ENCODE data around the gene ENTPD8. TPM values are rescaled to one million over a fixed set of nuclear protein-coding genes. Genes with fewer than 3 reads are reported as not detected.

The ENTPD8 gene
- total and polyA plus RNA-seq, 2 of the 13 experiments (the other 11 are each of a cell fraction or from before 2014, with no cell fraction given) = 0.26 to 0.44 TPM

- TF ChIP-seq KLF16 (CRISPR knock-in tag; IDR thresholded peaks at IDR 0.05) (peak in 1 of 2 experiments; percentile 60; a peak in 2 of 4 replicates), CBX5 (CRISPR knock-in tag; IDR thresholded peaks at IDR 0.05; ENCODE audit: borderline replicate concordance) (no peak), MXD4 (CRISPR knock-in tag; IDR thresholded peaks at IDR 0.05) (0 out of 2 replicates have a peak, but pooled peaks have one; percentile 47), ZNF563 (CRISPR knock-in tag; IDR thresholded peaks at IDR 0.05) (peak; percentile 24; the same call in 1 of the 2 replicates), SP1 (IDR thresholded peaks at IDR 0.05) (no peak), SP1 (CRISPR knock-in tag; IDR thresholded peaks at IDR 0.05) (peak; percentile 80), KDM5A (IDR thresholded peaks at IDR 0.05; ENCODE audit: borderline replicate concordance, low read length) (no peak), ZNF788 (CRISPR knock-in tag; IDR thresholded peaks at IDR 0.05; ENCODE audit: borderline replicate concordance) (peak; percentile 22; the same call in 1 of the 2 replicates), HMG20A (CRISPR knock-in tag; IDR thresholded peaks at IDR 0.05; ENCODE audit: borderline replicate concordance) (no peak), ZNF121 (CRISPR knock-in tag; IDR thresholded peaks at IDR 0.05) (peak; percentile 78), SP4 (CRISPR knock-in tag; IDR thresholded peaks at IDR 0.05) (peak; percentile 85), SP5 (CRISPR knock-in tag; IDR thresholded peaks at IDR 0.05; ENCODE audit: borderline replicate concordance, low read depth) (peak; percentile 96), ZNF264 (CRISPR knock-in tag; IDR thresholded peaks at IDR 0.05) (peak; percentile 57; the same call in 1 of the 2 replicates), TGIF2 (CRISPR knock-in tag; IDR thresholded peaks at IDR 0.05) (peak; percentile 82; the same call in 1 of the 2 replicates), ZNF343 (CRISPR knock-in tag; IDR thresholded peaks at IDR 0.05) (no peak), TRIM24 (CRISPR knock-in tag; IDR thresholded peaks at IDR 0.05) (no peak), HNF1B (CRISPR knock-in tag; IDR thresholded peaks at IDR 0.05) (peak; percentile 89), SP2 (CRISPR knock-in tag; IDR thresholded peaks at IDR 0.05) (0 out of 2 replicates have a peak, but pooled peaks have one; percentile 18), PITX1 (CRISPR knock-in tag; IDR thresholded peaks at IDR 0.05) (0 out of 2 replicates have a peak, but pooled peaks have one; percentile 16), PHF20 (CRISPR knock-in tag; IDR thresholded peaks at IDR 0.05) (0 out of 2 replicates have a peak, but pooled peaks have one; percentile 37), MYC (CRISPR knock-in tag; IDR thresholded peaks at IDR 0.05; ENCODE audit: borderline replicate concordance) (peak; percentile 49; the same call in 1 of the 2 replicates)
- TF ChIP-seq, protein P1, sequence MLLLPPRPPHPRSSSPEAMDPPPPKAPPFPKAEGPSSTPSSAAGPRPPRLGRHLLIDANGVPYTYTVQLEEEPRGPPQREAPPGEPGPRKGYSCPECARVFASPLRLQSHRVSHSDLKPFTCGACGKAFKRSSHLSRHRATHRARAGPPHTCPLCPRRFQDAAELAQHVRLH (CRISPR knock-in tag; IDR thresholded peaks at IDR 0.05; ENCODE audit: borderline replicate concordance, low read depth) = 0 out of 2 replicates have a peak, but pooled peaks have one; percentile 33
- TF ChIP-seq, protein P2, sequence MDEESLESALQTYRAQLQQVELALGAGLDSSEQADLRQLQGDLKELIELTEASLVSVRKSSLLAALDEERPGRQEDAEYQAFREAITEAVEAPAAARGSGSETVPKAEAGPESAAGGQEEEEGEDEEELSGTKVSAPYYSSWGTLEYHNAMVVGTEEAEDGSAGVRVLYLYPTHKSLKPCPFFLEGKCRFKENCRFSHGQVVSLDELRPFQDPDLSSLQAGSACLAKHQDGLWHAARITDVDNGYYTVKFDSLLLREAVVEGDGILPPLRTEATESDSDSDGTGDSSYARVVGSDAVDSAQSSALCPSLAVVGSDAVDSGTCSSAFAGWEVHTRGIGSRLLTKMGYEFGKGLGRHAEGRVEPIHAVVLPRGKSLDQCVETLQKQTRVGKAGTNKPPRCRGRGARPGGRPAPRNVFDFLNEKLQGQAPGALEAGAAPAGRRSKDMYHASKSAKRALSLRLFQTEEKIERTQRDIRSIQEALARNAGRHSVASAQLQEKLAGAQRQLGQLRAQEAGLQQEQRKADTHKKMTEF (CRISPR knock-in tag; IDR thresholded peaks at IDR 0.05) = peak; percentile 90
- TF ChIP-seq, protein P3, sequence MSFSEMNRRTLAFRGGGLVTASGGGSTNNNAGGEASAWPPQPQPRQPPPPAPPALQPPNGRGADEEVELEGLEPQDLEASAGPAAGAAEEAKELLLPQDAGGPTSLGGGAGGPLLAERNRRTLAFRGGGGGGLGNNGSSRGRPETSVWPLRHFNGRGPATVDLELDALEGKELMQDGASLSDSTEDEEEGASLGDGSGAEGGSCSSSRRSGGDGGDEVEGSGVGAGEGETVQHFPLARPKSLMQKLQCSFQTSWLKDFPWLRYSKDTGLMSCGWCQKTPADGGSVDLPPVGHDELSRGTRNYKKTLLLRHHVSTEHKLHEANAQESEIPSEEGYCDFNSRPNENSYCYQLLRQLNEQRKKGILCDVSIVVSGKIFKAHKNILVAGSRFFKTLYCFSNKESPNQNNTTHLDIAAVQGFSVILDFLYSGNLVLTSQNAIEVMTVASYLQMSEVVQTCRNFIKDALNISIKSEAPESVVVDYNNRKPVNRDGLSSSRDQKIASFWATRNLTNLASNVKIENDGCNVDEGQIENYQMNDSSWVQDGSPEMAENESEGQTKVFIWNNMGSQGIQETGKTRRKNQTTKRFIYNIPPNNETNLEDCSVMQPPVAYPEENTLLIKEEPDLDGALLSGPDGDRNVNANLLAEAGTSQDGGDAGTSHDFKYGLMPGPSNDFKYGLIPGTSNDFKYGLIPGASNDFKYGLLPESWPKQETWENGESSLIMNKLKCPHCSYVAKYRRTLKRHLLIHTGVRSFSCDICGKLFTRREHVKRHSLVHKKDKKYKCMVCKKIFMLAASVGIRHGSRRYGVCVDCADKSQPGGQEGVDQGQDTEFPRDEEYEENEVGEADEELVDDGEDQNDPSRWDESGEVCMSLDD (CRISPR knock-in tag; IDR thresholded peaks at IDR 0.05; ENCODE audit: borderline replicate concordance) = peak; percentile 38; the same call in 1 of the 2 replicates
These were observed at the start of gene ENTPD8 (continued) for GRCh38 chr9:137441289-137441934.
